Skeletal muscle tissue (tissue), 4 donors: Measurements from ENCODE around the gene ABCB9. TPM values are rescaled to one million over a fixed set of nuclear protein-coding genes. Genes with fewer than 3 reads are reported as not detected.

Experiments used
- H3K27ac ChIP-seq: one replicate; pipeline ENCODE4 v1.7.0; 2013; ENCODE audit warnings: mild to moderate bottlenecking, low read depth, low read length, inconsistent platforms
- H3K27me3 ChIP-seq, 3 donors: one replicate each; pipeline ENCODE4 v1.7.0; 2013; ENCODE audit warnings: low read length in 3 of 3; ENCODE audit not compliant: control insufficient read depth in 3 of 3, insufficient read depth in 3 of 3
- H3K36me3 ChIP-seq, 3 donors: one replicate each; pipeline ENCODE4 v1.7.0; 2013; ENCODE audit warnings: low read length in 3 of 3; ENCODE audit not compliant: control insufficient read depth in 3 of 3, insufficient read depth in 3 of 3
- H3K4me1 ChIP-seq, 3 donors: one replicate each; pipeline ENCODE4 v1.7.0; 2013; ENCODE audit warnings: low read length in 3 of 3, mild to moderate bottlenecking in 3 of 3; ENCODE audit not compliant: control insufficient read depth in 3 of 3, insufficient read depth in 3 of 3
- H3K4me3 ChIP-seq, 3 donors: one replicate each; pipeline ENCODE4 v1.7.0; 2013; ENCODE audit warnings: low read length in 3 of 3
- H3K9ac ChIP-seq, 3 donors: one replicate each; pipeline ENCODE4 v1.7.0; 2013; ENCODE audit warnings: low read length in 3 of 3, mild to moderate bottlenecking in 3 of 3, moderate library complexity in 2 of 3, low read depth in 1 of 3
- H3K9me3 ChIP-seq, 3 donors: one replicate each; pipeline ENCODE4 v1.7.0; 2013; ENCODE audit warnings: low read length in 3 of 3; ENCODE audit not compliant: control insufficient read depth in 3 of 3
- total RNA-seq: library from RNA; depleted of rRNA; stranded (reverse); fragments of >200 nt; gene quantifications from one replicate; pipeline ENCODE4 v1.2.3, GENCODE V29; 2014
- donor health status: Osteomylitis.

The ABCB9 gene
- total RNA-seq, 1 donor from 2014 or later = 2.6 TPM

DNA sequence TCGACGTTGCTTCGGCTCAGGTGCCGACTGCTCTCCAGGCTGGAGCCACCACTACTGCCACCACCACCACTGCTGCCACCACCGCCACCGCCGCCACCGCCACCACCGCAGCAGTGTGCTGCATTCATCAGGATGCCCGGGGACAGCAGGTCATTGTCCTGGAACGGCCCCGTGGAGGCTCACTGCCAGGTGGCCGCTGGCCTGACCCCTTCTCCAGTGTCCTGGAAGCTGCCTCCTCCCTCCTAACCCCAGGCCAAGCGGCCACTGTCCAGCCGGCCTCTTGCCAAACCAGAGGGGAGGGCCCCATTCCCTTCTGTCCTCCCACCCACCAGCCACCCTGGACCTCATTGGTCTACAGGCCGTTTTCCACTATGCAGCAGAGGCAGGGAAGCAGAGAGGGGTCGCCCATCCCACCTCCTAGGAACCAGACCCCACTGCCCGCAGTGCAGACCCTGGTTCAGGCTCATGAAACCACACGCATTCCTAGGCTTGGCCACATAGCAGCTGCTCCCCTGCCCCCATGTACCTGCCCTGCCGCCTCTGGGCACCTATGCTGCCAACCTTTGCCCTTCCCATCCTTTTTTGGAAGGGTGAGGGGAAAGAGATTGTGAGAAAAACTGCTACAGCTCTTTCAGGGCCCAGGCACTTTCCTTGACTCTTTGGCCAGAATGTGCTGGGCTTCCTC, 29.4 kb upstream of the ABCB9 start:
- no peaks in the 10 kb centered on the region for H3K9me3 ChIP-seq
- peaks cover 0 to 9% (median 3%) of the 10 kb centered on the region in 3 donors for H3K36me3 ChIP-seq
- peaks cover 57 to 67% (median 61%) of the 10 kb centered on the region in 3 donors for H3K4me1 ChIP-seq
- peak overlapping the region; percentile 31 to 50 (median 35) for H3K4me3 ChIP-seq
- H3K9ac ChIP-seq = peak overlapping the region; percentile 53 to 72 (median 72)
- no peaks in the 10 kb centered on the region for H3K27me3 ChIP-seq
- H3K27ac ChIP-seq = peak overlapping the region; percentile 75

DNA sequence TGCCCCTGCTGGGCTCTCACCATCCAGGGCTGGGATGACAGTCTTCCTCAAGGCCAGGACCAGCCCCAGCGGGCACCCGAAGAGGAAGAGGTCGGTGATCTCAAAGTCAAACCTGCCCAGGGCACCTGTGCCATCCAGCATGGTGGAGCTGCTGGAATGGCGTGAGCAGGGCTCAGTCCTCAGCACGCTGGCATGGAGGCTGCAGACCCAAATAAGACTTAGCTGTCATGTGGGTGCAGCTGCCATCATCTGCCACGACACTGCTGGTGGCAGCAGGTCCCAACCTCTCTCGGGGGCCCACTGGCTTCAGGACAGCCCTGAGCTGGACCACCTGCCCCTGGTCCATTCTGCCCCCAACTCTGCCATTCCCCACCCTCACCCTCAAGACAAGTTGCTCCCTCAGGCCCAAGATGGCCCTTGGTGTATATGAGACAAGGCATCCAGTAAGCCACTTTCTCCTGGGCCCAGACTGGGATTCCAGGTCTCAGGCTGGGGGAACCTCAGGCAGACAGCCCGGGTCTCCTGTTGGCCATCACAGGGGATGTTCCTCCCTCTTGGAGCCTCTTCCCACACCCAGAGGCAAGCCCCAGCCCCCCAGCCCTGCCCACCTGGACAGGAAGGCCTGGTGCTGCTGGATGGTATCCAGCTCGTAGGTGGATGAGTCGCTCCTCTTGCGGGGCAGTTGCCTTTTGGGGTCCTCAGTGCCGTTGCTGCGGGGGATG, 28.7 kb upstream of the ABCB9 start:
- H3K27ac ChIP-seq = peak overlapping the region; percentile 40
- H3K9ac ChIP-seq = peak overlapping the region; percentile 20 to 60 (median 23)
- peaks cover 3 to 4% (median 3%) of the 10 kb centered on the region in 3 donors for H3K36me3 ChIP-seq
- H3K4me1 ChIP-seq = peaks cover 56 to 59% (median 59%) of the 10 kb centered on the region in 3 donors
- H3K9me3 ChIP-seq = no peaks in the 10 kb centered on the region
- H3K27me3 ChIP-seq = no peaks in the 10 kb centered on the region
- peak overlapping the region; percentile 31 to 50 (median 35) for H3K4me3 ChIP-seq

DNA sequence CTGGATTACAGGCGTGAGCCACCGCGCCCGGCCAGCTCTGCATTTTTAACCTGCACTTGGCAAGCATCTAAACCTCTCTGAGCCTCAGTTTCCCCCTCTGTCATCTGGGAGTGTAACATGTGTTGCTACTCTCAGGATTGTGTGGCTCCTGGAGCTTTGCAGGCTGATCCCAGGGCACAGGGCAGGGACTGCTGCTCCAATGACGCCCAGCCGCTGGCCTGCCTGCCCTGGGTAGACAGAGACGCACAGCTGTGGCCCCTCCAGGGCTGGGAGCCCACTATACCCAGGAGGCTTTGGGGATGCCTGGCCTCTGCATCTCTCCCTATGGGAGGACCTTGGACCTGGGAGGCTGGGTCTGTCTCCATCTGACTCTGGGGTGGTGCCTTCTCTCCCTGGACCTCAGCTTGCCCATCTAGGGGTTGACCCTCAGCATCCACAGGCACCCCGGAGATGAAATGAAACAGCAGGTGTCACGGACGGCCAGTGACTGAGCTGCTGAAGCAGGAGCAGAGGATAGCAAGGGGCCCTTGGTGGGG, 27.9 kb upstream of the ABCB9 start:
- H3K4me1 ChIP-seq = peaks cover 49 to 52% (median 52%) of the 10 kb centered on the region in 3 donors
- no peaks in the 10 kb centered on the region for H3K27me3 ChIP-seq
- no peak overlapping the region for H3K27ac ChIP-seq
- peak overlapping the region in 1 of 3 donors; percentile 25 for H3K9ac ChIP-seq
- H3K36me3 ChIP-seq = peaks cover 2 to 3% (median 3%) of the 10 kb centered on the region in 3 donors
- no peak overlapping the region for H3K4me3 ChIP-seq
- H3K9me3 ChIP-seq = no peaks in the 10 kb centered on the region

DNA sequence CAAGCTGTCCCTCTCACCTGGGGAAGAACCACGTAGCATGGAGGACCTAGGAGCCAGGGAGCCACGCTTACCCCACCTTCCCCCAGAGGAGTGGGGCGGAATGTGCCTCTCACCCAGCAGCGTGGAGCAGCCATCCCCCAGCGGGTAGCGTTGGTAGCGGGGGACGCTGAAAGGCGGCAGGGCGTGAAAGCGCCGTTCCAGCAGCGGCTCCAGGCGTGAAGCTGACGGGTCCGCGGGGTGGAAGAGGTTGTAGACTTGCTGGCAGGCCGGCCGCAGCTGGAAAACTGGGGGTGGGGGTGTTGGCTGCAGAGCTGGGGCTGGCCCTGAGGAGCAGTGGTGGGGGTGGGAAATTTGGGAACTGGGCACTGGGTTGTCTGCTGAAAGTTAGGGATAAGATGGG, 26.1 kb upstream of the ABCB9 start:
- no peak overlapping the region for H3K9ac ChIP-seq
- peaks cover 11 to 16% (median 14%) of the 10 kb centered on the region in 3 donors for H3K36me3 ChIP-seq
- H3K4me3 ChIP-seq = no peak overlapping the region

DNA sequence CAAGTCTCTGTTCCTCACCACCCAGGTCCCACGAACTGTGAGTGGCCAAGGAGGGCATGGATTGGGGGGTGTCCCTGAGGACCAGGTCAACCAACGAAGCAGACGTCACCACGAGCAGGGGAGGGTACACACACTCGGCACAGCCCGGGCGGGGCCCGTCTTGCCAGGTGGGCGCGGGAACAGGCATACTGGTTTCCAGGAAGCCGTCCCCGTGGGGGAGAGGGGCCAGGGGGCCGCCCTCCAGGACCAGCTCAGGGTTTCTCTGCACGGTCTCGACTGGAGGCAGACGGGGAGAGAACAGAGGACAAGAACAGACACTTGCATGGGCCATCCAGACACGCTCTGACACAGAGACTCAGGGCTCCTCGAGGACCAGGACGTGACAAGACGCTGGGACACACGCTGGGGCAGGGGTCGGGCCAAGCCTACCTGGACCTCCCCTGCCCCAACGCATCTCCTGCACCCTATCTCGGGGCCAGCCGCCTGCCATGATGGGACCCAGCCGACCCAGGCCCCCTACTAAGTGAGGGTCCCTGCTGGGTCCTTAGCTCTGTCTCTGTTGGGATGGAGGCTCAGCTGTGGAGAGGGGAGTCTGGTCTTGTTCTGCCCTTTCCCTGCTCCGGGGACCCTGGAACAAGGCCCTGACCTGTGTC, 25.5 kb upstream of the ABCB9 start:
- Histone ChIP-seq H3K4me1 (peaks cover 26 to 28% (median 27%) of the 10 kb centered on the region in 3 donors), H3K36me3 (peaks cover 17 to 22% (median 20%) of the 10 kb centered on the region in 3 donors), H3K27me3 (no peaks in the 10 kb centered on the region), H3K9ac (no peak overlapping the region), H3K9me3 (no peaks in the 10 kb centered on the region), H3K4me3 (no peak overlapping the region), H3K27ac (no peak overlapping the region)

More for the DNA sequence above, 26.1 kb upstream of the ABCB9 start:
- H3K27ac ChIP-seq = no peak overlapping the region
- no peaks in the 10 kb centered on the region for H3K27me3 ChIP-seq
- peaks cover 32 to 34% (median 33%) of the 10 kb centered on the region in 3 donors for H3K4me1 ChIP-seq
- no peaks in the 10 kb centered on the region for H3K9me3 ChIP-seq

DNA sequence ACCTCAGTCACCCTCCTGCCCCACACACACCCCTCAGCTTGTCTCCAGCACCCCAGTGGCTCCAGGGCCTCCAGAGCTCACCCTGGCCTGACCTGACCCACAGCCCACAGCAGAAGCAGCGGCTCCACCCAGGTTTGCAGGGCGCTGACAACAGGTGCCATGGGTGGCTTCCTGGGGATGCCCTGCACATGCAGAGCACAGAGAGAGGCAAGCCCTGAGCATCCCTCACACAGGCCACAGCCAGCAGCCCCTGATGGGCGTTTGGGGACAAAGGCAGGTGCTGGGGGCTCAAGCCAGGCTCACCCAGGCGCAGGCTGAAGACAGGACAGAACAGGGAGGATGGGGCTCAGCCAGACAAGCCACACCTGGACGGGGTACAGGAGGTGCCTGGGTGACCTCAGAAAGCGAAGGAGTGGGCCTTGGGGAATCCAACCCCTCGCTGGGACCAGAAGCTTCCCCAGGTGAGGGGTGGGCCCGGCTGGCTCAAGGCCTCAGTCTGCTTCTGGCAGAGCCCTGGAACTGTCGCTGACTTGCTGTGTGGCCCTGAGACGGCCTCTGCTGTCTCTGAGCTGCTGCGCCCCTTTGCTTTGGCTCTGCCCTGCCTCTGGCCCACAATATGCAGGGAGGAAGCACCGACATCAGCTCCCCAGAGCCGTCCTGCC, 24.8 kb upstream of the ABCB9 start:
- Histone ChIP-seq H3K27ac (no peak overlapping the region), H3K4me3 (no peak overlapping the region), H3K36me3 (peaks cover 20 to 25% (median 23%) of the 10 kb centered on the region in 3 donors), H3K9ac (no peak overlapping the region), H3K27me3 (no peaks in the 10 kb centered on the region), H3K9me3 (no peaks in the 10 kb centered on the region), H3K4me1 (peaks cover 19 to 21% (median 20%) of the 10 kb centered on the region in 3 donors)

DNA sequence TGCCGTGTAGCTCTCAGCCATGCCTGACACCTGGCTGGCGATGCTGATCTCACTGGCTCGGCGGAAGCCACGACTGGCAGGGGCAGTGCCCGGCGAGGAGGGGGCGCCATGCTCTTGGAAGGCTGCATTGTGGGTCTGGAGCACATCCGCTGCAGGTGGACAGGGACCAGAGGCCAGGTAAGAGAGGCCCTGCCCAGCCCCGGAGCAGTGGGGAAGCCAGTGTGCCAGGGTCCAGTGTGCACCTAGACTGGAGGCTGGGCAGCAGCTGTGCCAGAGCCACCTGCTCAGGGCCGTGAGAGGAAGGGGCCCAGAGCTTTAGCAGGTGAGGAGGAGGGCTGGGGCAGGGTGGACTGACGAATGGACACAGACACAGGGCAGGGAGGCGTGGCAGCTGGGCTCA, 24.3 kb upstream of the ABCB9 start:
- peaks cover 14 to 16% (median 15%) of the 10 kb centered on the region in 3 donors for H3K4me1 ChIP-seq
- no peak overlapping the region for H3K9ac ChIP-seq
- no peak overlapping the region for H3K4me3 ChIP-seq
- H3K27ac ChIP-seq = no peak overlapping the region
- H3K36me3 ChIP-seq = peaks cover 23 to 25% (median 23%) of the 10 kb centered on the region in 3 donors
- no peaks in the 10 kb centered on the region for H3K27me3 ChIP-seq
- H3K9me3 ChIP-seq = no peaks in the 10 kb centered on the region

DNA sequence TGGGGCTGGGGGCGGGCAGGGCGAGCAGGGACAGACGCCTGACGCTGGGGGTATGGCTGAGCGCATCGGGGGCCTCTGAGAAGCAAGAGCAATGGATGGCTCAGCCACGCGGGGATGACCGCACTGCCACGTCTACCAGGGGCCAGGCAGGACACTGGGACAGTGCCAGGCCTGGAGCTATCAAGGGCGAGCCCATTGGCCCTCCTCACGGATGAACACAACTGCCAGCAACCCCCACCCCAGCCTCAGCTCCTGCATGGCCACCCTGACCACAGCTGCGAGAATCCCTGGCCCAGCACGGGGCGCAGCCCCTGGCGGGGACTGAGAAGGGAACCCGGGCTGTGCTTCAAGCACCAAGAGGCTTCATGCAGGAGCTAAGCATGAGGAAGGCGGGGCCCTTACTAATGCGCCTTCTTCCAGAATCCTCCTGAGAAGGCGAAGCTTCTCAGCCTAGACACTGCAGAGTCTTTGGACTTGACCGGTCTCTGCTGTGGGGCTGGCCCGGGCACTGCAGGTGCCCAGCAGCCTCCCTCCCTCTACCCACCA, 23.7 kb upstream of the ABCB9 start:
- peaks cover 23 to 27% (median 25%) of the 10 kb centered on the region in 3 donors for H3K36me3 ChIP-seq

DNA sequence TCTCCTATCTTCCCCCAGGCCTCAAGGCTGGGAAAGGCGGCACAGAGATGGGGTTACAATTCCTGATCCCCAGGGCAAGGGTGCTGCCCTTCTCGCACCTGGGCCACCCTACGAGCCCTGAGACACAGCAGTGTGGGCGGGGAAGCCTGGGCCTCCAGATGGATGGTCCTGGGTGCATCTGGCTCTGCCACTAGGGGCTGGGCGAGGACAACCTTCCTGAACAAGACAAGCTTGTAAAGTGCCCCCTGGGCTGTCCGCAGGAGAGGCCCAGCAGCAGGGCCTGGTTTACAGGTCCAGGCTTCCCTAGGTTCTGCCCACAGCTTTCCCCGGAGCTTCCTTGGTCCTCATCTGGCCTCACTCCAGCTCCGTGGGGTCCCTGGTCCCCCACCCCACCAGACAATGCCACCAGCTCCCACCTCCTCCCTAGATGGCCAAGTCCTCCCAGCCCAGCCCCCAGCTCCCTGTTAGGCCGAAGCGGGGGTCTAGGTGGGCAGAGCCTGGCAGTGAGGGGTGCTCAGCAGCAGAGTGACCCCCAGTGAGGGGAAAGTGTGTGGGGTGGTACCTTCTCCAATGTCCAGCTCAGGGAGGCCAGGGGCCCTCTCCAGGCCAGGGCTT, 23.1 kb upstream of the ABCB9 start:
- Histone ChIP-seq H3K36me3 (peaks cover 23 to 25% (median 24%) of the 10 kb centered on the region in 3 donors), H3K9me3 (no peaks in the 10 kb centered on the region), H3K4me3 (no peak overlapping the region), H3K27ac (no peak overlapping the region), H3K4me1 (peaks cover 9 to 16% (median 14%) of the 10 kb centered on the region in 3 donors), H3K27me3 (no peaks in the 10 kb centered on the region), H3K9ac (no peak overlapping the region)

More for the DNA sequence above, 23.7 kb upstream of the ABCB9 start:
- no peaks in the 10 kb centered on the region for H3K9me3 ChIP-seq
- H3K27me3 ChIP-seq = no peaks in the 10 kb centered on the region
- no peak overlapping the region for H3K4me3 ChIP-seq
- H3K4me1 ChIP-seq = peaks cover 8 to 16% (median 14%) of the 10 kb centered on the region in 3 donors
- H3K27ac ChIP-seq = no peak overlapping the region
- no peak overlapping the region for H3K9ac ChIP-seq
